T-helper 17 cell (primary cell): Measurements from ENCODE around the gene MAP3K4. TPM values are rescaled to one million over a fixed set of nuclear protein-coding genes. Genes with fewer than 3 reads are reported as not detected.
"Not testable (repeated sequence)": the region's sequence is repeated elsewhere in the genome, so short reads cannot be mapped to it uniquely, and the experiment has no call there.

Experiments used
- ATAC-seq: fragments of 150-1000 bp; cut with Tn5 transposase; 2 replicates; pipeline ENCODE4 v1.10.0; 2021; ENCODE audit warnings: mild to moderate bottlenecking, moderate library complexity
- DNase-seq, 3 donors: peaks; one replicate each; pipeline versions ENCODE4 v3.0.0 to v3.0.0-alpha.2; 2020 to 2021
- H3K9me3 ChIP-seq: one replicate; pipeline ENCODE4 v1.7.0; 2013; ENCODE audit warnings: low read length, mild to moderate bottlenecking; ENCODE audit not compliant: control insufficient read depth, poor library complexity, severe bottlenecking
- H3K27ac Mint-ChIP-seq: one replicate; pipeline ENCODE4 v1.8.0; 2022; ENCODE audit warnings: mild to moderate bottlenecking, moderate library complexity, mixed read lengths
- H3K27me3 Mint-ChIP-seq: one replicate; pipeline ENCODE4 v1.8.0; 2022; ENCODE audit warnings: mixed read lengths
- H3K36me3 Mint-ChIP-seq: one replicate; pipeline ENCODE4 v1.8.0; 2022; ENCODE audit warnings: low read depth, mixed read lengths
- H3K4me1 Mint-ChIP-seq: one replicate; pipeline ENCODE4 v1.8.0; 2022; ENCODE audit warnings: mild to moderate bottlenecking, mixed read lengths
- H3K4me3 Mint-ChIP-seq: one replicate; pipeline ENCODE4 v1.8.0; 2022; ENCODE audit warnings: mild to moderate bottlenecking, moderate library complexity, mixed read lengths
- total RNA-seq, 4 donors: library from RNA in 2 of 4; stranded (reverse) in 2 of 4; gene quantifications; one replicate each; pipeline ENCODE4 v1.2.3 and lab custom pipeline; 2022 to 2026

MAP3K4 gene
- total RNA-seq, 2 donors from 2014 or later: 173 to 188 TPM

DNA sequence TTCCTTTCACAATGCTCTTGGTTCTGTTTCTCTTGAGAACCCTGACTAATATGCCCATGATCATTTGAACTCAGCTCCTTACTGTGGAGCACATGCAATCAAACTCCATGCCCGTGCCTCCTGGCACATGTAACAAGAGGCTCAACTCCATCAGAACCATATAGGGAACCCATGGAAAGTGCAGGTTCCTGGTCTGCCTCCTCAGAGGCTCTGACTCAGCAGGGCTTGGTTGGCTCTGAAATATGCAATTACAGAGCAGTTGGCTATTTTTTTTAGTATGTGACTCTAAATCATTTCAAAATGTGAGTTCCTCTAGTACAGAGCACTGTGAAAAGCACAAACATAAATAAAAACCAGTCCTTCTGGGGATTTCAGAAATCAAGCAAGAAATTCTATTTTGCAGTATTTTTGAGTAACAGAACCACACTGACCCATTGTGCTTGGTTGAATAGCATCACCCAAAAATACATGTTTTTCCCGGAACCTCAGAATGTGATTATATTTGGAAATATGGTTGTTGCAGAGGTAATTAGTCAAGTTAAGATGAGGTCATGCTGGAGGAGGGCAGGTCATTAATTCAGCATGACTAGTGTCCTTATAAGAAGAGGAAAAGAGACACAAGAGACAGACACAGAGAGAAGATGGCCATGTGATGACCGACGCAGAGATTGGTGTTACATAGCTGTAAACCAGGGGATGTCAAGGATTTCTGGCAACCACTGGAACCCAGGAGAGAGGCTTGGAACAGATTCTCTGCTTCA, 13.2 kb upstream of the MAP3K4 start:
- Mint-ChIP-seq H3K36me3 (peaks cover 2% of the 10 kb centered on the region), H3K27me3 (peaks cover 10% of the 10 kb centered on the region)
- no peak for ATAC-seq

GRCh38 chr6:160979061-160979708, 12.4 kb upstream of the MAP3K4 start:
- H3K27ac Mint-ChIP-seq: peak overlapping the region; percentile 10
- ATAC-seq (no peak), DNase-seq (no peak)
- H3K9me3 ChIP-seq: no peaks in the 10 kb centered on the region
- H3K27me3 Mint-ChIP-seq: peaks cover 5% of the 10 kb centered on the region
- peaks cover 2% of the 10 kb centered on the region for H3K36me3 Mint-ChIP-seq
- peaks cover 2% of the 10 kb centered on the region for H3K4me1 Mint-ChIP-seq
- no peak overlapping the region for H3K4me3 Mint-ChIP-seq

More for the DNA sequence above, 13.2 kb upstream of the MAP3K4 start:
- no peak overlapping the region for H3K4me3 Mint-ChIP-seq
- no peaks in the 10 kb centered on the region for H3K9me3 ChIP-seq
- H3K27ac Mint-ChIP-seq: peak overlapping the region; percentile 10
- H3K4me1 Mint-ChIP-seq: peaks cover 2% of the 10 kb centered on the region
- DNase-seq: no peak

DNA sequence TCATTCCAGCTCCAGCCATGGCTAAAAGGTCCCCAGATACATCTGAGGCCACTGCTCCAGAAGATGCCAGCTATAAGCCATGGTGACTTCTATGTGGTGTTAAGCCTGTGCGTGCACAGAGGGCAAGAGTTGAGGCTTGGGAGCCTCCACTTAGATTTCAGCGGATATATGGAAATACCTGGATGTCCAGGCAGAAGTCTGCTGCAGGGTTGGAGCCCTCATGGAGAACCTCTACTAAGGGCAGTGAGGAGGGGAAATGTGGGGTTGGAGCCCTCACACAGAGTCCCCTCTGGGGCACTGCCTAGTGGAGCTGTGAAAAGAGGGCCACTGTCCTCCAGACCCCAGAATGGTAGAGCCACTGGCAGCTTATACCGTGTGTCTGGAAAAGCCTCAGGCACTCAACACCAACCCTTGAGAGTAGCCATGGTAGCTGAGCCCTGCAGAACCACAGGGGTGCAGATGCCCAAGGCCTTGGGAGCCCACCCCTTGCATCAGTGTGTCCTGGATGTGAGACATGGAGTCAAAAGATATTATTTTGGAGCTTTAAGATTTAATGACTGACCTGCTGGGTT, 8.1 kb upstream of the MAP3K4 start:
- DNase-seq, H3K9me3 ChIP-seq, H3K4me1 Mint-ChIP-seq, ATAC-seq, H3K4me3 Mint-ChIP-seq, H3K27ac Mint-ChIP-seq, H3K36me3 Mint-ChIP-seq, H3K27me3 Mint-ChIP-seq: not testable (repeated sequence)

DNA sequence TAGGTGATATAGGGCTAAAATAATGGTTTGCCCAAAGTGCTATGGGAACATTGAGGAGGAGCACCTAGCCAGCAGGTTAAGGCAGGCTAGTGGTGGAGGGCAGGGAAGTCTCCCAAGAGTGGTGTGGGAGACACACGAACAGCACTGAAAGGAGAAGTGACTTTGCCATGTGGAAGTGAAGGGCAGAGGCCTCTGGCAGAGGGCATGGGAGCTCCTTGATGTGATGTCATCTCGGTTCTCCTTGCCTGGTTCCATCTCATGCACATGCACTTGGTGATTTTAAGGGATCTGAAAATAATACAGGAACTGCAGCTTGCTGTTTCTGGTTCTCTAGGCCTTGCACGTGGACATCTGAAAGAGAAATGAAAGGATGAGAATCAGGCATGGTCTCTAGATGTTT, 4.7 kb upstream of the MAP3K4 start:
- H3K36me3 Mint-ChIP-seq: peaks cover 2% of the 10 kb centered on the region
- ATAC-seq (no peak), DNase-seq (no peak)
- H3K9me3 ChIP-seq: no peaks in the 10 kb centered on the region
- H3K4me3 Mint-ChIP-seq: no peak overlapping the region
- H3K27me3 Mint-ChIP-seq: no peaks in the 10 kb centered on the region
- H3K27ac Mint-ChIP-seq: no peak overlapping the region
- H3K4me1 Mint-ChIP-seq: no peaks in the 10 kb centered on the region

DNA sequence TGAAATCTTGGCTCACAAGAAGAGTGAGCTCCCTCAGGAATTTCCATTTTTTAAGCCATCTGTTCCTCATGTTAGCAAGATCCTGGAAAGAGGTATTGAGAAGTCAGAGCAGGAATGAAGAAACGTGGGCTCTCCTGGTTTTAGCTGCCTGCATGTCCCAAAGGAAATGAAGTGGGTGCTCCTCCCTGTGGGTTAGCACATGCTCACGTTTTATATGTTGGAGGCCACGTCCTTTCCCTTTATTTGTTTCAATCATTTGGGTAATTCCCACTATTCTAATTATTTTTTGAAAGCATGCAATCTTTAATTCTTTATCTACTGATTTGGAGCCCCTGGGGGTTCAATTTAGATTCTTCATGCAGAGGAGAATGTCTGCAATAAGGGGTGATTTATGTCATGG, 4.3 kb upstream of the MAP3K4 start:
- Mint-ChIP-seq H3K4me3 (no peak overlapping the region), H3K36me3 (peaks cover 2% of the 10 kb centered on the region), H3K27me3 (no peaks in the 10 kb centered on the region), H3K27ac (no peak overlapping the region), H3K4me1 (peaks cover 1% of the 10 kb centered on the region)
- H3K9me3 ChIP-seq: no peaks in the 10 kb centered on the region
- DNase-seq (no peak), ATAC-seq (no peak)

DNA sequence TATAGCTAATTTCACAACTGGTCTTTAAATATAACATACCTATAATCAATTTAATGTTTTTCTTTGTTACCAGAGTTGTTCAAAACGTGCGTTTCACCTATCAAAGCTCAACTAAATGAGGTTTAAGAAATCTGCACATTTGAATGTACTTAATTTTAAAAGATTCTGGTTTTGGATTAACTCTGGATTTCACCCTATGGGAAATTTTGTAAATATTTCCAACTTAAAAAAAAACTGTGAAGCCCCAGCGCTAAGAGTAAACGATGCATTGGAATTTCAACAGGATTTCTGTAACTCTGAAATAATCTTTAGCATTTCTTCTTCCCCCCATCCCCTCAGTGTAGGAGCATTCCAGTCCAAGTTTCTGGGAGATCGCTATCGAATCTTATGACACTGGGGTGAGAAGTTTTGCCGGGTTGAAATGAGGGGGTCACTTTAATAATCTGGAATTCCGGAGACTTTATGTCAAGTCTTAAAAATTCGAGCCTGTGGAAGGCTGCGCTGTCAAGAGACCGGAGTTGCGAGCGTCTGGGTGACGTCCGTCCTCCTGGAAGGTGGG, 643 bp upstream of the MAP3K4 start:
- peaks cover 27% of the 10 kb centered on the region for H3K4me1 Mint-ChIP-seq

GRCh38 chr6:160992061-160992979, 751 bp downstream of the MAP3K4 start:
- Mint-ChIP-seq H3K36me3 (no peaks in the 10 kb centered on the region), H3K27me3 (no peaks in the 10 kb centered on the region), H3K27ac (peak overlapping the region; percentile 97), H3K4me3 (peak overlapping the region; percentile 99), H3K4me1 (peaks cover 37% of the 10 kb centered on the region)
- ATAC-seq (peak; percentile 69), DNase-seq (peak in 2 of 3 donors; percentile 44 to 45)
- no peaks in the 10 kb centered on the region for H3K9me3 ChIP-seq

More for the DNA sequence above, 643 bp upstream of the MAP3K4 start:
- no peaks in the 10 kb centered on the region for H3K36me3 Mint-ChIP-seq
- peak overlapping the region; percentile 97 for H3K27ac Mint-ChIP-seq
- H3K27me3 Mint-ChIP-seq: no peaks in the 10 kb centered on the region
- DNase-seq: no peak
- ATAC-seq: no peak
- no peaks in the 10 kb centered on the region for H3K9me3 ChIP-seq
- peak overlapping the region; percentile 99 for H3K4me3 Mint-ChIP-seq

DNA sequence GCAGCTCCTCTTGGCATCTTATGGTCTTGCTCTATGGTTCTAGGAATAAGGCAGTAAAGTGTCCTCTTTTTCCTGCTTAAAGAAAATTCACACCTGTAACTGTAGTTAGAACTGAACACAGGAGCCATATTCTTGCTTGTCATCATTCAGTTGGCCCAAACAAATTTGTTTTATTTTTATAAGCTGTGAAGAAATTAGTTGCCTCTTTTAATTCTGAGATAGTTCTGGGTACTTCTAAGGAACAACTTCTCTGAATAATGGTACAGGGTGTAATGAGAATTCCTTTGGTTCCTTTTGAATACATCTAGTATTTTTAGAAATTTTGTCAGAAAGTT, 1.4 kb downstream of the MAP3K4 start:
- H3K27ac Mint-ChIP-seq: peak overlapping the region; percentile 97
- peak overlapping the region; percentile 99 for H3K4me3 Mint-ChIP-seq

DNA sequence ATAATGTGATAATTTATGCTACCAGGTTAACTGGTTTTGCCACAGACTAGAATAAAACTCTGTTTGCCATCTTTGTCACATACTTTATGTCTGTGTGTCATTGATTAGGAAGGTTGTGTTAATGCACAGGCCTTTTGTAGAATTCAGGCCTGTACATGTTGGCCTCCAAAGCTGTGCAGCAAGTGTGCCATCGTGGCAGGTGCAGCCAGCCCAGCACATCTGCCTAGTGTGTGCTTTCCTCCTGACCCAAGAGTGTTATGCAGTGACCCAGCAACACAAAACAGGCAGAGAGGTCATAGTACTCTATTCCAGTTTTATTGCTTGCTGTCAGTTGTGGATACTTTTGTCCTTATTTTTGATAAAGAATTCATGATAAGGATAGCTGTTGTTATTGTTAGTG, 3.7 kb downstream of the MAP3K4 start:
- DNase-seq: no peak
- Mint-ChIP-seq H3K4me3 (no peak overlapping the region), H3K4me1 (peaks cover 54% of the 10 kb centered on the region), H3K36me3 (no peaks in the 10 kb centered on the region), H3K27ac (no peak overlapping the region), H3K27me3 (no peaks in the 10 kb centered on the region)
- no peak for ATAC-seq
- H3K9me3 ChIP-seq: no peaks in the 10 kb centered on the region

More for the DNA sequence above, 1.4 kb downstream of the MAP3K4 start:
- no peak for DNase-seq
- Mint-ChIP-seq H3K36me3 (no peaks in the 10 kb centered on the region), H3K4me1 (peaks cover 41% of the 10 kb centered on the region), H3K27me3 (no peaks in the 10 kb centered on the region)
- no peaks in the 10 kb centered on the region for H3K9me3 ChIP-seq
- ATAC-seq: no peak

GRCh38 chr6:160996131-160996601, 4.6 kb downstream of the MAP3K4 start:
- H3K27ac Mint-ChIP-seq: peak overlapping the region; percentile 66
- no peaks in the 10 kb centered on the region for H3K27me3 Mint-ChIP-seq
- no peaks in the 10 kb centered on the region for H3K9me3 ChIP-seq
- H3K4me3 Mint-ChIP-seq: peak overlapping the region; percentile 31
- peaks cover 57% of the 10 kb centered on the region for H3K4me1 Mint-ChIP-seq
- no peaks in the 10 kb centered on the region for H3K36me3 Mint-ChIP-seq
- ATAC-seq: no peak
- DNase-seq: no peak

GRCh38 chr6:160998217-160998616, 6.6 kb downstream of the MAP3K4 start:
- H3K4me3 Mint-ChIP-seq: no peak overlapping the region
- no peaks in the 10 kb centered on the region for H3K36me3 Mint-ChIP-seq
- ATAC-seq: no peak
- no peaks in the 10 kb centered on the region for H3K27me3 Mint-ChIP-seq
- H3K9me3 ChIP-seq: no peaks in the 10 kb centered on the region
- DNase-seq: no peak
- peaks cover 54% of the 10 kb centered on the region for H3K4me1 Mint-ChIP-seq
- no peak overlapping the region for H3K27ac Mint-ChIP-seq

DNA sequence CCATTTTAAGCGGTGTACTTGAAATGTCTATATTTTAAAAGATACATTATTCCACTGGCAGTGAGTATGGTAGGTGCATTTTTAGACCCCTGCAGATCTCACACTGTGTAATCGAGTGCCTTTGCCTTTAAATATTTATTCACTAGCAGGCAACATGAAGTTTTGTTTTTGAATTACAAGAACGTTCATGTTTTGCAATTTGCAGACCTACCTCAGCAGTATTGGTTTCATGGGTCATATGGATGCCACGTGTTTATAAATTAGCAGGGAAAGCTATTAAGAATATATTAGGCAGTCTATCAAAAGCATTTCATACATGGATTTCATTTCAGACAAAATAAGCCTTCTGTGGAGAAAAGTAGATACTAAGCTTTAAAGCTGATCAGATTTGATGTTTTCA, 7.2 kb downstream of the MAP3K4 start:
- peaks cover 50% of the 10 kb centered on the region for H3K4me1 Mint-ChIP-seq
- DNase-seq (no peak), ATAC-seq (no peak)
- no peaks in the 10 kb centered on the region for H3K36me3 Mint-ChIP-seq
- H3K27ac Mint-ChIP-seq: no peak overlapping the region
- H3K4me3 Mint-ChIP-seq: no peak overlapping the region
- H3K27me3 Mint-ChIP-seq: no peaks in the 10 kb centered on the region
- no peaks in the 10 kb centered on the region for H3K9me3 ChIP-seq
